Activated CD8-positive, alpha-beta memory T cell treated with anti-CD3 and anti-CD28 coated beads, Interleukin-2, amount 50 U/mL, for 4 hours (primary cell): ENCODE results near the gene MED22.
"Not testable (repeated sequence)": the region's sequence is repeated elsewhere in the genome, so short reads cannot be mapped to it uniquely, and the experiment has no call there.

ENCODE experiments used
- DNase-seq: peaks from one replicate; pipeline ENCODE4 v3.0.0-alpha.2; 2020

MED22 gene

DNA sequence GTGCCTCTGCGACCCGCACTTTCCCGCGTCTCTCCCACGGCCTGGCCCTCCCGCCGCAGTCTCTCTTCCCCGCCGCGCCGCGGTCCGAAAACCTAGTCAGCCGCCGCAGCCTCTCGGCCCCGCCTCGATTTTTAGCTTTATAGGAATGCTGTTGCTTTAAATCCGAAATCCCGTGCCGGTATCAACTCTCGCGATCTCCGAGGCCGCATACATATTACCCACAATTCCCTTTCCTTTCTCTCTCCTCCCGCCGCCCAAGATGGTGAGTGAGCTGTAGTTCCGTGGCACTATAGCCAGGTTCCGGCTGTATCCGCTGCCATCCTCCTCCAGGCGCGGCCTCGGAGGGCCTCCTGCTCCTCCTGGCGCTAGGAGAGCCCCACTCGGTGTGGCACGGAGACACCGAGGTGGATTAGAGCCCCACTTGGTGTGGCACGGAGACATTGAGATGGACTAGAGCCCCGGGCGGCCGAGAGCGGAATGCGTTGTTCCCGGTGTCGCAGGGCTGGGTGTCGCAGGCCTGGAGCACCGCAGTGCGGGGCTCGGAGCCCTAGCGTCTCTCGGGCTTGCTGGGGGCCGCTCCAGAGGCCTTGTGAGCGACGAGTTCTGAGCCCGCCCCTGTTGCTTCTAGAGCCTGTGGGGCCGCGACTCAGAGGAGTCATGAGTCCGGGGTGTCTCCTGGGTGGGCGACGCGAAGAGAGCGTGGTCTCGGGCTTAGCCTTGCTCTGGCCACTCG is at the start of gene MED22, which contains the start of gene RPL7A:
TSS of gene MED22 (minus strand) at position 147 of the 733 bp plus-strand sequence. CDS start 1,469 bp downstream, outside the sequence.
TSS of gene RPL7A (plus strand) at position 234 of the 733 bp plus-strand sequence. CDS start at position 260, 26 bp downstream.
- DNase-seq, result peak; percentile 90

DNA sequence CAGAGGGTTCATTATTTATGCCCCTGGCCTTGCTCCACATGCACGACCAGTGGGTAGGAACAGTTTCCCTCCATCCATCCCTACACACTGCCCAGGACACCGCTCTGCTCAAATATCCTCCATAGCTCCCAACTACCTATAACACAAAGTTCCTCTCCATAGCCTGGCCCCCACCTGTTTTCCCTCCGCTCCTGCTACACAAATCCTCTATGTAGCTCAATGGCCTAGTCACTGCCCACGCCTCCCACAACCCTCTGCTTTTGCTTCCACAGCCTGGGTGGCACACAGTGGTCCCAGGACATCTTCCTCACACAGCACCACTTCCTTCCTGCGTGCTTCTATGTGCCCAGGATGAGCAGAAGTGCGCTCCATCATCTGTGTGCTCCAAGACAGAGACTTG is 49.4 kb upstream of the MED22 start:
- DNase-seq, result no peak

DNA sequence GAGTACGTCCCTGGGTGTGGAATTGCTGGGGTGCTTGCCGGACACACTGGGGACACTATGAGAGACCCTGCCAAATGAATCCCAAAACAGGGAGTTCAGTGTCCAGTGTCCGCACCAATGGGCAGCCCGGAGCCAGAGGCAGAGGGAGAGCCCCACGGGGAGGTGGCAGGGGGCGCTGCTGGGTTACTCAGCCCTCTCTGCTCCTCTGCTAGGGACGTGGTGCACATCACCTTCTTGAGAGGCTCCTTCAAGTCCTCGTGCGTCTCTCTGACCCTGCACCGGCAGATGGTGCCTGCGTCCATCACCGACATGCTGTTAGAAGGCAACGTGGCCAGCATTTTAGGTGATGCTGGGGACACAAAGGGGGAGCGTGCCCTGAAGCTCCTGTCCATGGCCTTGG is 49.0 kb upstream of the MED22 start:
- DNase-seq, result no peak

DNA sequence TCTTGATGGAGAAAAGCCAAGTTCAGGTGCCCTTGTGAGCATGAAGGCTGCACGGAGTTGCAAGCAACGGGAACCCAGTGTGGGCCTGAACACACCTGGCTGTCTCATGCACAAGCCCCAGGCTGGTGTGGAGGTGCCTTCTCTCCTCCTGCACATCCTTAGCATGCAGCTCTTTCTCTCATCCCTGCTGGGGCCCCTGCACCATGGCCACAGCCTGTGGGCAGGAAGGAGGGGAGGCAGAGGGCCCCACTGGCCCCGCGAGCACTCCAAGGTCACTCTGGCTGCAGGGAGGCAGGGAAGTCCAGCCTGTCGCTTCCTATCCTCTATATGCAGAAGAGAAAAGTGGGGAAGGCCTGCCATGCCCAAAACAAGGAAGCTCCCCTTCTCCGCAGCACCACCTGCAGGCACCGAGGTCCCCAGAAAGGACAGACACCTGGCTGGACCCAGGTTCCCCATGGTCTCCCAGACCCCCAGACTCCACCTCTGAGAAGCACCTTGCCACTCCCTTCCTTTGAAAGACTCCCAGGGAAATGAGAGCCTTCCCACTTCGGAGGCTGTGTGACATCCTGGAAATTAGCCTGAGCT is 46.8 kb upstream of the MED22 start:
- DNase-seq, result no peak

DNA sequence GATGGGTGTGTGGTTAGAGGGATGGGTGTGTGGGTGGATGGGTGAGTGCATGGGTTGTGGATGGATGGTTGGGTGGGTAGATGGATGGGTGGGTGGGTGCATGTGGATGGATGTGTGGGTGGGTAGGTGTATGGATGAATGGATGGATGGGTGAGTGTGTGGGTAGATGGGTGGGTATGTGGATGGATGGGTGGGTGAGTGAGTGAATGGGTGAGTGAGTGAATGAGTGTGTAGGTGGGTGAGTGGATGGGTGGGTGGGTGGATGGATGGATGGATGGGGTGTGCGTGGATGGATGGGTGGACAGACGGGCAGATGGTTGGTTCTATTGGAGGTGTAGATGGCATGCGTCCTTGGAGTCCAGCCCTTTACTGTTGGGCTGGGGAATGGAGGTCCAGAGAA is 45.5 kb upstream of the MED22 start:
- DNase-seq, result no peak

DNA sequence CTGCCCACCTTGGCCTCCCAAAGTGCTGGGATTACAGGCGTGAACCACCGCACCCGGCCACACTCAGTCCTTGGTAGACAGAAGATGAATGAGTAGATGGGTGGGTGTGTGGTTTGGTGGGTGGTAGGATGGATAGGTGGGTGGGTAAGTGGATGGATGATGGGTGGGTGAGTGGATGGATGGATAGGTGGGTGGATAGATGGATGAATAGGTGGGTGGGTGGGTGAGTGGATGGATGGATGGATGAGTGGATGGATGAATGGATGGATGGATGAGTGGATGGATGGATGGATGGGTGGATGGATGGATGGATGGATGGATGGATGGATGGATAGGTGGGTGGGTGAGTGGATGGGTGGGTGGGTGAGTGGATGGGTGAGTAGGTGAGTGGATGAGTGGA is 44.4 kb upstream of the MED22 start:
- DNase-seq, result not testable (repeated sequence)

DNA sequence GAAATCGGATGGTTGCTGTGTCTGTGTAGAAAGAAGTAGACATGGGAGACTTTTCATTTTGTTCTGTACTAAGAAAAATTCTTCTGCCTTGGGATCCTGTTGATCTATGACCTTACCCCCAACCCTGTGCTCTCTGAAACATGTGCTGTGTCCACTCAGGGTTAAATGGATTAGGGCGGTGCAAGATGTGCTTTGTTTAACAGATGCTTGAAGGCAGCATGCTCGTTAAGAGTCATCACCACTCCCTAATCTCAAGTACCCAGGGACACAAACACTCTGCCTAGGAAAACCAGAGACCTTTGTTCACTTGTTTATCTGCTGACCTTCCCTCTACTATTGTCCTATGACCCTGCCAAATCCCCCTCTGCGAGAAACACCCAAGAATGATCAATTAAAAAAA is 43.5 kb upstream of the MED22 start:
- DNase-seq, result not testable (repeated sequence)

DNA sequence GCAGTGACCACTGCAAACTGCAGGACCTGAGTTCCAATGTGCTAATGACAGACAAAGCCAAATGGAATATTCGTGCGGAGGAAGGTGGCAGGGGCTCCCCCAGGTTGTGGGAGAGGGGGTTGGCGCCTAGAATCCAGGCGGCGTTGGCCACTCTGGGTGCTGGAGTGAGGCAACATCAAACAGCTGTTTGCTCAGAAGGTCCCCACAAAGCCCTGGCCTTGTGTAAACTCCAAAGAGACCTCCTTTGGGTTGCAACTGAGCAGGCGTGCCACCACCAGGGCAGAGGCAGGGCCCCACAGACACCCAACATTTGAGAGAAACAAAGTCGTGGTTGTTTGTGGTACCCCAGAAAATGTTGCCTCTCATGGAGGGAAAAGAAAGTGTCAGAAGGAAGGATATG is 42.8 kb upstream of the MED22 start:
- DNase-seq, result no peak

DNA sequence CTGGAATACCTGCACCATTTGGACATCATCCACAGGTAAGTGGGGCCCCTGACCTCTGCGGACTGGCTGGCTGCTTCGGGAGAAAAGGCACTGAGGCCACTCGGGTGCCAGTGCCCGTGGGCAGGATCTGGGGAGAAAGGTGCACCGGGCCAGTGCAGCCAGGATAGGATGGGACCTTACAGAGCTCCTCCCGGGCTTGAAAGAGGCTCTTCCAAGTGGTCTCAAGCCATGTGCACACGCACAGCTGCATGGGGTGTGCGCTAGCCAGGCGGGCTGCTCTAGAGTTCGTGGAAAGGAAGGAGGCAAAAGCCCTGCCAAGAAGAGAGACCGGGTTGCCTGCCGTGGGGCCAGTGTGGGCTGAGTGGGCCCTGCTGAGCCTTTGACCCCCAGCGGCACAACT is 41.6 kb upstream of the MED22 start:
- DNase-seq, result no peak

DNA sequence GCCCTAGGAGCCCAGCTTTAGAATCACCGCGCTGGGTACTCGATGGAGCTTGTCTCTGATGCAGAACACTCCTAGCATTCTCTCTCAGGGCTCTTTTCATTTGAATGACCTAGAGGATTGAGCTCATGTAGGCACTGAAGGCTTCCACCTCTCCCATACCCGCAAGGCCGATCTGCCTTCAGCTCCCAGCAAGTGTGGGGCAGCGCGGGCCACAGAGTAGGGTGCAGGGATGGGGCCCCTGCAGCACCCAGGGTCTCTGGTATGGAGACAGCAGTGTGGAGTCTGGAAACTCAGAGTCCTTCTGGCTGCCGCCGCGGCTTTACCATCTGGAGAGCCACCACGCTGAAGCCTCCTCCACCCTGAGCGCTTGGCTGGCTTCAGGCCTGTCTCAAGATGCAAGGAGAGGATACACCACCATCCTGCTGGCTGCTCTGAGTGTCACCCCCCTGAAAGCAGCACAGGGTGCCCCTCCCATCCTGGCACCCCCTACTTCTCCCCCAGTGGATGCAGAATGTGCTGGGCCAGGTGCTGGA is 41.2 kb upstream of the MED22 start:
- DNase-seq, result no peak

DNA sequence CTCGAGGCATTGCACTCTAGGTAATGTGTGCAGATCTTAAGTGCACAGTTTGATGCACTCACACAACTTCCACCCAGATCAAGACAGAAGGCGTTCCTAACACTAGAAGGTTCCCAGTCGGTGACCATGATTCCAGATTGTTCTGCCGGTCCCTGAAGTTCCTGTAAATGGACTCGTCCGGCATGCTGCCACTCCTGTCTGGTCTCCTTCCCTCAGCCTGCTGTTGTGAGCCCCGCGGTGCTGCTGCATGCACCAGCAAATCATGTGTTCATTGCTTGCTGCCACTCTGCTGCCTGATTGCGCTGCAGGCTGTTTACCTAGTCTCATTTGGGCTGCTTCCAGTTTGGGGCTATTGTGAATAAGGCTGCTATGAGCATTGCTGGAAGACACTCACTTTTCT is 39.7 kb upstream of the MED22 start:
- no peak for DNase-seq

DNA sequence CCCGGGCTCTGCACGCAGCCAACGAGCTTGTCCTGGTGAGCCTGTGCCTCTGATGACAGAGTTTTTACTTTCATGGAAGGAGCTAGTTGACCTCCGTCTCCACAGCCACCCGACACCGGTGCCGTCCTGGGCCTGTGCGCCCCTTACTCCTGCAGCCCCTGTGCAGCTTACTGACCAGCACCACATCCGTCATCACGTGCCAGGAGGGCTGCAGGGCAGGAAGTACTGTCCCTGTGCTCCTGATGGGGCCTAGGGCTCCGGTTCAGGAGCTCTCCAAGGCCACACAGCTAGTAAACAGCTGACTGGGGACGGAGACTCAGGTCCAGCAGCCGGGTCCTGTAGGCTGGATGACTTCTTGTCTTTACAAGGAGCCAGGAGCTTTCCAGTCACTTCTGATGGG is 38.4 kb upstream of the MED22 start:
- DNase-seq, result no peak

DNA sequence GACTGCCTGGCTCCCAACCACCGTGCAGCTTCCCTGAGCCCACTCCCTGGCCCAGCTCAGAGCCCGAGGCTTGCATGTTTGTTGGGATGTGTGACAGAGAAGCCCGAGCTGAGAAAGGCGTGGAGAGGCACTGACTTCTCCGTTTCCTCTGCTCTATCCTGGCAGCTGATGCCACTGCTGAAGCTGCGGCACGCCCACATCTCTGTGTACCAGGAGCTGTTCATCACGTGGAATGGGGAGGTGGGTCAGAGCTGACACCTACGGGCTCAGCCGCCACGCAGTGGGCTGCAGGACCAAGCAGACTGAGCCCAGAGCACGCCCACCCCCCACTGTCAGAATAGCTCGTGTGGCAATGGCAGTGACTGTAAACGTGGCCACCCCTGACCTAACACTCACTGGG is 37.5 kb upstream of the MED22 start:
- no peak for DNase-seq

DNA sequence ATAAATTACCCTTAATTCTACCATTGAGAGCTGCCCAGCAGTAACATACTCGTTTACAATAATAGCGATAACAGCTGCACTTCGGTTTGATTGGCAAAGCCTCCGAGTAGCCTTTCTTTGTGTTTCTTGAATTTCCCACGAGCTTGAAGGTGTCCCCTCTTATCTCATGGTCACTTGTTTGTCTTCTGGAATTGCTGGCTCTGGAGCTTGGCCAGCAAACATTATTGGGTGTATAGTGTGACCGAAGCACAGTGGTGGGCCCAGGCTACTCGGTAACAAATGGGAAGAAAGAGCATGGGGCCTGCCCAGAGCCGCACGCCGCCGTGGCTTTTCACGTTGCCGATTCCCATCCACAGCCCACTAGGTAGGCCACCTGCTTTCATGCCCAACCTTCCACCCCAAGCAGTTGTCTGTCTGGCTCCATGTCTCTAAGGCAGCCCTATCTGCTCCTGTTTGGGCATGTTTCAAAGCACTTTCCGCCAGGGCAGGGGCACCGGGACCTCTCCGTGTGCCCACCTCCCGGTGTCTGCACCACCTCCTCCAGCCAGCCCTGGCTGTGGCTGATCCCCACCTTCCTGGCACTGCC is 36.9 kb upstream of the MED22 start:
- no peak for DNase-seq

DNA sequence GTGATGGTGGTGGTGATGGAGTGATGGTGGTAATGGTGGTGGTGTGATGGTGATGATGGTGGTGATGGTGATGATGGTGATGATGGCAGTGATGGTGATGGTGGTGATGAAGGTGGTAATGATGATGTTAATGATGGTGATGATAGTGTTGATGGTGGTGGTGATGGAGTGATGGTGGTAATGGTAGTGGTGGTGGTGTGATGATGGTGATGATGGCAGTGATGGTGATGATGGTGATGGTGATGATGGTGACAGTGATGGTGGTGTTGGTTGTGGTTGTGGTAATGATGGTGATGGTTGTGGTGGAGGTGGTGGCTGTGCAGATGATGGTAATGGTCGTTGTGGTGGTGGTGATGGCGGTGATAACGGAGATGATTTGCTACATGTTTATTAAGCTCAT is 35.5 kb upstream of the MED22 start:
- no peak for DNase-seq

DNA sequence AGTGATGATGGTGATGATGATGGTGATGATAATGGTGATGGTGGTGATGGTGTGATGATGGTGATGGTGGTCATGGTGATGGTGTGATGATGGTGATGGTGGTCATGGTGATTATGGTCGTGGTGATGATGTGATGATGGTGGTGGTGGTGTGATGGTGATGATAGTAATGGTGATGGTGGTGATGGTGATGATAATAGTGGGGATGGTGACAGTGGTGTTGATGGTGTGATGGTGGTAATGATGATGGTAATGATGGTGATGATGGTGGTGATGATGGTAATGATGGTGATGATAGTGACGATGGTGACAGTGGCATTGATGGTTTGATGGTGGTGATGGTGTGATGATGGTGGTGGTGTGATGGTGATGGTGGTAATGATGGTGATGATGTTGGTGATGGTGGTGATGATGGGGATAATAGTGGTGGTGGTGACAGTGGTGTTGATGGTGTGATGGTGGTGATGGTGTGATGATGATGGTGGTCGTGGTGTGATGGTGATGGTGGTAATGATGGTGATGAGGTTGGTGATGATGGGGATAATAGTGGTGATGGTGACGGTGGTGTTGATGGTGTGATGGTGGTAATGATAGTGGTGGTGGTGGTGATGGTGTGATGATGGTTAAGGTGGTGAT is 34.7 kb upstream of the MED22 start:
- DNase-seq, result no peak

DNA sequence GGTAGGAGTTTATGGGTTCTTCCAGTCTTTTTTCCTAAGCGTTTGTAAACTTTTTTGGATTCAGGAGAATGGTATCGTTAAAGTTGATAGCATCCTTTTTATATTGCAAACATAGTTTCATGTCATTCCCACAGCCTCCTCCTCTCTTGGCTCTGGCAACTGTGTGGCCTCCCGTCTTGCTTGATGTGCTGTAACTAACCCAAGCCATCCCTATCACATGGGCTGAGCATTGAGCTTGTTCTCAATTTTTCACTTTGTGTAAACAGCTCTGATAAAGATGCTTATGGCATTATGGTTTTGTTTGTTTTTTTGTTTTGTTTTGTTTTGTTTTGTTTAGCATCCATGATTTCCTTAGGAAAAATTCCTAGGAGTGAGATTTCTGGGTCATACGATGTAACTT is 32.8 kb upstream of the MED22 start:
- no peak for DNase-seq

DNA sequence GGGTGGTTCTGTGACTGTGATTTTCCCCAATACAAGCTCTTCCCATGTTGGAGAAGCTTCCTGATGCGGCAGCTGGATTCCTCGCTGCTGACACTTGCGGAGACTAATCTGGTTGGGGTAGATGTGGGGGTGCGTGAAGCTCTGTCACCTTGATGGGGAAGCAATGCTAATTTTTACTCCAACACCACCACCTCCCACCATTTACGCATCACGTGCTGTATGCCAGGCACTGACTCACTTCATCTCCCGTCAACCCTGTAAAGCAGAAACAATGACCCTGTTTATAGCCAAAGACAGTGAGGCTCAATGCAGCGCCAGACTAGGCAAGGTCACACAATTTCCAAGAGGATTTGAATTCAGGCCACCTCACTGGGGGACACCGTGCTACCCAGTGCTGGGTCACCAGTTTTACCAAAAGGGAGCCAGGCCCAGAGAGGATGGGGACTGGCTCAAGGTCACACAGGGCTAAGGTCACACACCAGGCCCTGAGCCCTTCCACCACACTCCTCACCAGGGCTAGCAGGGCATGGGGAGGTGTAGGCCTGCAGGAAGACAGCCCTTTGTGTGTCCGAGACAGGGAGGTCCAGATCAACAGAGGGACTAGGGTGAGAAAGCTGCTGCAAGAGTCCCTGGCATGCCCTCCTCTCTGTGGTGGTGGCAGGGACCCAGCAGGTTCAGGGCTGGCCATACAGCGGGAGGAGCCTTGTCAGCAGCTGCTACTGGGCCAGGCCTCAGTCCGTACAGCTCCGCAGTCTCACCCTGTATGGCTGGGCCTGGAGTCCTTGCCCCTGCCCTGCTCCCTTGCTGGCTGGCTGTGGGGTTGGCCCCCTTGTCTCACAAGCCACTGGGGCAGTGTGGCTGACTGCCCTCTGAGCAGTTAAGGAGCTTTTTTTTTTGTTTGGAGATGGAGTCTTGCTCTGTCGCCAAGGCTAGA is 31.5 kb upstream of the MED22 start:
- DNase-seq, result no peak

DNA sequence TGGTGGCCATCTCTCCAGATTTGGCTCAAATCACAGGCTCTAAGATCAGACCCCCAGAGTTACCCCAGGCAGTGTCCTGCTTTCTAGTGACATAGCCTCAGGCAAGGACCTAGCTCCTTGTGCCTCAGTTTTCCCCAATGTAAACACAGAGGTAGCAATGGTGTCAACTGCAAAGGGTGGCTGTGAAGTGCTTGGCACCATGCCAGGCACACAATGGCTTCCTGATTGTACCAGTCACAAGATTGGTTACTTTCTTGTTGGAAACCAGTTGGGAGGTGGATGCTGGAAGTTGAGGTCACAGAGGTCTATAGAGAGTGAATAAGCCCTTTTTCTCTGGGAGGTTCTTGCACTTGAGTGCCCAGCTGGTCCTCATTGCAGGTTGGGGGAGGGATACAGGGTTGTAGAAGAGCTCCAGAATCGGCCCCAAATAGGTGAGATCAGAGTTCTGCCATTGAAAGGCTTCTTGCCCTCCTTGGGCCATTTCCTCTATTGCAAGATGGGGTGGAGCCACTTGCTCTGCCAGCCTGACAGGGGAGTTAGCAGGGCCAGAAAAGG is 30.6 kb upstream of the MED22 start:
- no peak for DNase-seq

DNA sequence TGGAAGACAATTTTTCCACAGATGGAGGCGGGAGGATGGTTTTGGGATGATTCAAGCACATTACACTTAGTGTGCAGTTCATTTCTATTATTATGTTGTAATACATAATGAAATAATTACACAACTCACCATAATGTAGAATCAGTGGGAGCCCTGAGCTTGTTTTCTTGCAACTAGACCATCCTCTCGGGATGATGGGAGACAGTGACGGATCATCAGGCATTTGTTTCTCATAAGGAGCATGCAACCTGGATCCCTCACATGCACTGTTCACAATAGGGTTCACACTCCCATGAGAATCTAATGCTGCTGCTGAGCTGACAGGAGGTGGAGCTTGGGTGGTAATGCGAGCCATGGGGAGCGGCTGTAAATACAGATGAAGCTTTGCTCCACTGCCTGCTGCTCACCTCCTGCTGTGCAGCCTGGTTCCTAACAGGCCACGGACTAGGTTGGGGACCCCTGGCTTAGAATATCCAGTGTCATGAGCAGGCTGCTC is 29.8 kb upstream of the MED22 start:
- no peak for DNase-seq

DNA sequence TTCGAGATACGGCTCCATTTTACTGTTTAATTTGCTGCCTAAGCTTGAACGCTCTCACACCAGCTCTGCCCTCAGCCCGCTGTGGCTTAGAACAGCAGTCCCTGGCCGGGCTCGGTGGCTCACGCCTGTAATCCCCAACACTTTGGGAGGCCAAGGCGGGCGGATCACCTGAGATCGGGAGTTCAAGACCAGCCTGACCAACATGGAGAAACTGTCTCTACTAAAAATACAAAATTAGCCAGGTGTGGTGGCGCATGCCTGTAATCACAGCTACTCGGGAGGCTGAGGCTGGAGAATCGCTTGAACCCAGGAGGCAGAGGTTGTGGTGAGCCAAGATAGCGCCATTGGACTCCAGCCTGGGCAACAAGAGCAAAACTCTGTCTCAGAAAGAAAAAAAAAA is 29.3 kb upstream of the MED22 start:
- DNase-seq, result not testable (repeated sequence)
